ENCODE results near the gene APOL2.
A peak's percentile ranks its signal among the peaks of the same experiment; 100 is the strongest.
"Not testable (repeated sequence)": the region's sequence is repeated elsewhere in the genome, so short reads cannot be mapped to it uniquely, and the experiment has no call there.

APOL2 gene, protein sequence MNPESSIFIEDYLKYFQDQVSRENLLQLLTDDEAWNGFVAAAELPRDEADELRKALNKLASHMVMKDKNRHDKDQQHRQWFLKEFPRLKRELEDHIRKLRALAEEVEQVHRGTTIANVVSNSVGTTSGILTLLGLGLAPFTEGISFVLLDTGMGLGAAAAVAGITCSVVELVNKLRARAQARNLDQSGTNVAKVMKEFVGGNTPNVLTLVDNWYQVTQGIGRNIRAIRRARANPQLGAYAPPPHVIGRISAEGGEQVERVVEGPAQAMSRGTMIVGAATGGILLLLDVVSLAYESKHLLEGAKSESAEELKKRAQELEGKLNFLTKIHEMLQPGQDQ

DNA sequence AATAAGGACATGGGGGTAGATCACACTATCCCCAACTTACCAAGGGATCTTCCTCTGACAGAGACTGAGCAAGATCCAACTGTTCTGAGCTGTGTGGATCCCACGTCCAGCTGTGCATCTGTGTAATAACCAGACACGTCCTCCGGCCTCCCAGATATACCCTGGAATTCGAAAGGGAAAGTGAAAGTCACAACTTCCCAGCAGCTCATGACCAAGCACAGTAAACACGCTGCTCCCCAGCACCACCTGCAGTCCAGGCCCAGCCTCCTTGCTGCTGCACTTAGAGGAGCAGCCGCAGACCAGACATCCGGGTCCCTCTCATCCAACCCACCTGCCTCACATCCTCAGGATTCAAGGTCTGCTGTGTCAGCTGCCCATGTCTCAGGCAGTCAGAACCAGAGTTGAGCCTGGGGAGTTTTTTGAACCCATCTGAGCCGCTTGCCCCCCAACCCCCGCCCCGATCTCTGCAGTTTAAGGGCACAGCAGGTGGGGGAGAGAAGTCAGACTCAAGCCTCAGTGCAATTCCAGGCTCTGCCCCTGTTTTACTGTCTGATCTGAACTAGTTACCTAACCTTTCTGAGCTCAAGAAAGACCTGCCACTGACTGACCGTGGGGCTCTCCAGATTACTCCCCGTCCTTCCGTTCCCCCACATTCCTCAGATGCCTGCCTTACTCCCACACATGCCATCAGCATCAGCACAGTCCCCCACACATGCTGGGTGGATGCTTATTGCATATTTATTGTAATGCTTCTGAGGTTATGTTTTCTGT, at the start of gene APOL2:
Gene APOL2, minus strand, starts transcription at position 127 of the 771 bp plus-strand sequence. CDS start 6,365 bp downstream, outside the sequence.
- DNase-seq = peak; percentile 97

DNA sequence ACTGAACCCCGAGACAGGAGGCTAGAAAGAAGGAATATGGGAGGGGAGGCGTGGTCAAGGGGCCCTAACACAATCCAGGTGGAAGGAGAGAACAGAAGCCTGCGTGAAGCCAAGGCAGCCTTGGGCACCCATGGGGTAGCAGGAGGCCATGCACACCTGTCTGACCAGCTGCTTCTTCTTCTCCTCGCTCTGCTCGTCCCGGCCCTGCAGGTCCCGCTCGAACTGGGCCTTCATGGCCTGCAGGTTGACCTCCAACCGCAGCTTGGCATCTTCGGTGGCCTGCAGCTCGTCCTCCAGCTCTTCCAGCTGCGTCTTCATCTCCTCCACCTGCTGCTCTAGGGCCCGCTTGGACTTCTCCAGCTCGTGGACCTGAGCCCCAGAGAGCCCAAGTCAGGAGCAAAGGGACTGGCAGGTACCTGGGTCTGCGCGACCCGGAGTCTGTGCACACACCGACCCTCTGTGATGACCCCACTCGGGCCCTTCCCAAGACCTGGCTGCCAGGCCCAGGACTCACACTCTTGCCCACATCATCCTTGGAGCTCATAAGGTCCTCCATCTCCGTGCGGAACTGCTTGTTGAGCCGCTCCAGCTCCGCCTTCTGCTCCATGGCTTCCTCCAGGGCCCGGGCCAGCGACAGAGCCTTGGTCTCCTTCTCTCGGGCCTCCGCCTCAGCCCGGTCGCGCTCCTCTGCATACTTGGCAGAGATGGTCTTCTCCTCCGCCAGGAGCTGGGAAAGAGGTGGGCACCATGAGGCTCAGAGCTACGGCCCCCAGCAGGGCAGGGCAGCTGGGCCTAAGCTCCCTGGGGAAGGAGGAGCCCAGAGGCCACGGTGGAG, 49.5 kb upstream of the APOL2 start:
- no peak for DNase-seq

DNA sequence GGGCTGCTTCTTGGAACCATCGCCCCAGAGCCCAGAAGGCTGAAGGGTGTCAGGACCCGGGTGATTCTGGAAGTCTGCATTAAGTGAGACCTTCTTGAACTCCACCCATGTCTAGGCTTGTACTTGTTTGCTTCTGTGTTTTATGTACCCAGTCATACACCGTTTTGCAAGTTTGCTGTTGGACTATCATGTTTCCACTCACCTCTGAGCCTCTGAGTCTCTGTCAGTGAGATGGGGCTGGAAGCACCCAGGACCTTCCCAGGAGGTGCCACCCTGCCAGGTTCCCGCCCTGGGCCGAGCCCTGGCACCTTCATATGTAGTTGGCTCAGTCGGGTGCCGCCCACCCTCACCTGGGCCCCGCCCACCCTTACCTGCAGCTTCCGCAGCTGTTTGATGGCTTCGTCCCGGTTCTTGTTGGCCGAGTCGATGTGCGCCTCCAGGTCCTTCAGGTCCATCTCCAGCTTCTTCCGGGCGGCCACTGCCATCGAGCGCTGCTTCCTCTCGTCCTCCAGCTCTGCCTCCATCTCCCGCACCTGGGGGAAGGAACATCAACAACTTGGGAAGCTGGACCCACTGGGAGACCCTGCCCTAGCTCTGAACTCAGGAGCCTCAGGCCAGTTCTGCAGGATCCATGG, 48.7 kb upstream of the APOL2 start:
- DNase-seq = no peak

DNA sequence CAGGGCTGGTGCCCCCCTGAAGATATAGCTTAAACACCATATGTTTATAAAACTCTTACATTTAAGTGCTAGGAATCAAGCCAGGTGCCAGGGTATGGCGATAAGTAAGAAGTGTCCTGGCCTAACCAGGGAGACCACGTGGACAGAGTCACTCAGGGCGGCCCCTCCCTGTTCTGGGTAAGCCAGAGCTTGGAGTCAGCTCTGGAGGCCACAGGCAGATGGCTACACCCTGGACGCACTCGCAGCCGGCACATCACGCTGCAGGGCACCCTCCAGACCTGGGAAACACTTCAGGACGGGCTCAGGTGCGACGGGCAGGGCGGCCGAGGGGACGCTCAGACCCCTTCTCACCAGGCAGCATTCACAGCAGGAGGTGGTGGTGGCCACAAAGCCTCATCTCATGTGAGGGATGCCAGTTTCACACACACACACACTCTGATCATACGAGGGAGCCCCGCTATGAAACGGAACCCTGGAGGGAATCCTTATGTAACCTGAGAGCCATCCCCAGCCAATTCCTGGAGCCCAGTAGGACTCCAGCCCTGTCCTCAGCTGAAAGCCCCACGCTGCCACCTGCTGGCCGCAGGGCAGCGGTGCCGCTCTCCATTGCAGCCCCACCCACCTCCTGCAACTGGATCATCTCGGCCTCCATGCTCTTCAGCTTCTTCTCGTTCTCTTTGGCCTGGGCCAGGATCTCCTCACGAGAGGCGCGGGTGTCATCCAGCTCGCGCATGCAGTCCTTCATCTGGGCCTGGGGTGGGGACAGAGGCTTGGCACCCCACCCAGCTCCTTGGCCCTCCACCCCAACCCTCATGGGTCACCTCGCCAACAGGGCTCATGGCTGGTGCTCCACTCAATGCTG, 47.0 kb upstream of the APOL2 start:
- DNase-seq = peak; percentile 58

DNA sequence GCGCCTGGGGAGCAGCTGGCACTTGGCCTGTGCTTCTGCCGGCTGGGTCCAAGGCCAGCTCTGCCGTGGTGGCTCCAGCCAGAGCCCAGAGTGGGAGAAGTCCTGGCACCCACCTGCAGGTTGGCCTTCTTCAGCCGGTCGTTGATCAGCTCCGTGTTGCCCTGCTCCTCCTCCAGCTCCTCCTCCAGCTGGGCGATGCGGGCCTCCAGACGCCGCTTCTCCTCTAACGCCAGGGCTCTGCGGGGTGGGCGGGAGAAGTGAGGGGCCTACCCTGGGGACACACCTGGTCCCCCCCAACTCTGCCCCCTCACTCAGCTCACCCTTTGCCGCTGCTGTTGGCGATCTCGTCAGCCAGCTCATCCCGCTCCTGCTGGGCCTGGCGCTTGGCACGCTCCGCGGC, 46.2 kb upstream of the APOL2 start:
- no peak for DNase-seq

DNA sequence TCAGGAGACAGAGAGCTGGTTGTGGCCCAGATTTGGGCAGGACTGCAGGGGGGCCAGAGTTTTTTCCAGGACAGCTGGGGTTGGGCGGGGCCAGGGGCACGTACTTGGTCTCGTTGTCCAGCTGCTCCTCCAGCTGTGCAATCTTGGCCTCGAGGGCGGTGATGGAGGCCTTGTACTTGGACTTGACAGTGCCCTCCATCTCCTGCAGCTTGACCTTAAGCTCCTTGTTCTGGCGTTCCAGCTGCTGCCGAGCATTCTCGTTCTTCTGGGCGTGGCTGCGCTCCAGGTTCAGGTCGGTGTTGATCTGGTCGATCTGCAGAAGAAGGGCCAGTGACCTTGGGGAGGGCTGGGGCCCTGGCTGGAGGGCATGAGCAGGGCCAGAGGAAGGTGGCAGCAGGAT, 45.7 kb upstream of the APOL2 start:
- DNase-seq = no peak

DNA sequence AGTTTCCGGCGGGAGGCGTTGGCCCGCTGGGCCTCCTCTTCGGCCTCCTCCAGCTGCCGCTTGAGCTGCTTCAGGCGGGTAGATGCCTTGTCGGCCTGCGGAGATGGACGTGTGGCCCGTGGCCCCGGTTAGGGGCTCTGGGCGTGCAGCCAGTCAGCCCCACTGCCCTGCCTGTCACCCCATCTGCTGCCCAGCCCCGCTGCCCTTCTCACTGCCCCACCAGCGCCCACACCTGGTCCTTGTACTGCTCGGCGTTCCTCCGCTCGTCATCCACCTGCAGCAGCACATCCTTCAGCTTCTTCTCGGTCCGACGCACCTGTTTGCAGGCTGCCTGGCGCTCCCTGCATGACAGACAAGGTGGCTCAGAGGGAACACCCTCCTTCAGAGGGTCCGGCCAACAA, 44.8 kb upstream of the APOL2 start:
- no peak for DNase-seq

DNA sequence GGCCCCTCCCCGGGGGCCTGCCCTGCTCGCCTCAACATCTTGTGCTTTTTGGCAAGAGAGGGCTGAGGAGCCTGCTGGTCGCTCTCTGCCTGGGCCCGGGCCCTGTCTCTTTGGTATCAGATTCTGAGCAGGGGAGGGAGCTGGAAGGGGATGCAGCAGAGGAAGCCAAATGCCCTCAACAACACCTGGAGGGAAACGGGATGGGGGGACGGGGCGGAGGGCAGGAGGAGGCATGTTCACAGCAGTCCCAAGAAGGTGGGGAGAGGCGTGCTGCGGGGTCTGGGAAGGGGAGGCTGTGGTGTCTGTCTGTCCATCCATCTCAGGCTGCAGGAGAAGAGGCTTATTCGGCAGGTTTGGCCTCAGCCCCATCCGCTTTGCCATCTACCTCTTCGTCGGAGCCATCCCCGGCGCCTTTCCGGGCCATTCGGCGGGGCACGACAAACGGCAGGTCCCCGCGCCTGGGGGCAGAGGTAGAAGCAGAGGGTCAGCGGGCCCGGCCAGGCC, 43.1 kb upstream of the APOL2 start:
- DNase-seq = no peak

DNA sequence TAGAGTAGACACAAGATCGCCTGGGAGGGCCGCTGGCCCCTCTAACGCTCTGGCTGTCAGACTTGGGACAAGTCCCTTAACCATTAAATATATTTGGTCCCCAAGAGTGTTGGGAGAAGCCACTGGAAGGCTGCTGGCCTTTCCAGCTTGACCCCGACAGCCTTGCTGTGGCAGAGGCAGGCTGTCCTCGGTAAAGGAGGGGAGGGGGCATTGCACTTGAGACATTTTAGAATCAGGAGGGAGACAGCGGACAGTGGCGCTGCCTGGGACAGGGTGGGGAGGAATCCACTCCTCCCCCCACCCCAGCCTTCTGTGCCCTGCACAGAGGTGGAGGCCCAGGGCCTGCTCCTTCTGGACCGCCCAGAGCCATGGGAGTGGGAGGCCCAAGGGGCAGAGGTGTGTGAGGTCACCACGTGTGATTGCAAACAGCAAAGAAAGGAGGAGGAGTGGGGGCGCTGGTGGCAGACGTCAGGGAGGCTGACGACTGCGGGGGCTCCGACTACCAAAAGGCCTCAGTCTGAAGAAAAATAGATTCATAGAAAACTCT, 42.5 kb upstream of the APOL2 start:
- no peak for DNase-seq

DNA sequence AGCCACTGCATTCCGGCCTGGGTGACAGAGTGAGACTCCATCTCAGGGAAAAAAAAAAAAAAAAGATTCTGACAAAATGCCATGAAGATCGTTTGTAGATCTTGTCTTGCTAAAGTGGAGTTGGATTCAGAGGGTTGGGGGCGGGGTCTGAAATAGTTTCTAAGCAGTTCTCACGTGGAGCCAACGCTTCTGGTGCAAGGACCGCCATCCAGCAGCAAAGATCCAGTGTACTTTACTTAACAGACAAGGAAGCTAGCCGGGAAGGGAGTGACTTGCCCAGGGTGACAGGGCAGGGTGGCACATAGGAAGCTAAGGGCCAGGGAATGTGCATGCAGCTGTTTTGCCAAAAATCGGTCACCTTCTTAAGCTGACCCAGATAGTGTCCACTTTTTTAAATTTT, 41.1 kb upstream of the APOL2 start:
- DNase-seq = no peak

DNA sequence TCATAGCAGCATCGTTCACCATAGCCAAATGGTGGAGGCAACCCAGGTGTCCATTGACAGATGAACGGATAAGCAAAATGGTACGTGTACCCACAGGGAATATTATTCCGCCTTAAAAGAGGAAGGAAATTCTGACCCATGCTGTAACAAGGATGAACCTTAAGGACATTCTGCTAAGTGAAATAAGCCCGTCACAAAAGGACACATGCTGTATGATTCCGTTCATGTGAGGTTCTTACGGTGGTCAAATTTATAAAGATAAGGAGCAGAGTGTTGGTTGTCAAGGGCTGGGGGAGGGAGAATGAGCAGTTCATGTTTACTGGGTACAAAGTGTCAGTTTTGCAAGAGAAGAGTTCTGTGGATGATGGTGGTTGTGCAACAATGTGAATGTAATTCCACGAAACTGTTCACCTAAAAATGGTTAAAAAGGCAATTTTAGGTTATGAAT, 39.9 kb upstream of the APOL2 start:
- DNase-seq = no peak

DNA sequence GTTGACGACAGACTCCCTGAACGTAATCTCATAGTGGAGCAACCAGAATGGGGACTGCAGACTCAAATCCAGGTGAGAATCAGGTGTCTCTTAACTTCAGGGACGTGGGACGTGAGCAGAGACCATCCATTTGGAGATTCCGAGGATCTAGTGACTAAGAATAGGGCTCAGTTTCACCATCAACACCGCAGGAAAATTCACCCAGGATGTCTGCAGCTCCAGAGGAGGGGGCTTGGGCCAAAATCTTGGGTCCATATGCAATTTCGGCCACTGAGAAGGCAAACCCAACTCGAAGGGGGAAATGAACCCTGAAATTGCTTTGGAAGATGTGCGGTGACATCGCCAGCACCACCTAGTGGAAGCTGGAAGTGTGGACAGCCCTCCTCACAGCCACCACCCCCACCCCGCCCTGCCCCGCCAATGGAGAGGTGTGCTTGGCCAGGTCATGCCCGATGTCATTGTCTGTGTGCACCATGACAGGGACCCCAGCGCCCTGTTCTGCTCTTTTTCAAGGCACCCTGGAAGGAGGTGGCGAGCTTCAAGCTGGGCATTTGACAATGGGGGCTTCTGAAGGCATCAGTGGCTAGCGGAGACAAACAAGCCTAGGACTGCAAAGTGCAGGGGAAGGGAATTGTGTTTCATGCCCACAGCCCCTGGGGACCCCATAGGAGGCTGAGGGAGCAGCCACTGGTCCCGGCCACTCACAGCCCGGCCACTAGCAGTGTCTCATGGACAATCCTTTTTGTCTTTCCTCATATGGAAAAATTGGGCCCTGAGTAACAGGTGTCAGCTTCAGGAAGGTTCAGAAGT, 38.4 kb upstream of the APOL2 start:
- peak; percentile 64 for DNase-seq

DNA sequence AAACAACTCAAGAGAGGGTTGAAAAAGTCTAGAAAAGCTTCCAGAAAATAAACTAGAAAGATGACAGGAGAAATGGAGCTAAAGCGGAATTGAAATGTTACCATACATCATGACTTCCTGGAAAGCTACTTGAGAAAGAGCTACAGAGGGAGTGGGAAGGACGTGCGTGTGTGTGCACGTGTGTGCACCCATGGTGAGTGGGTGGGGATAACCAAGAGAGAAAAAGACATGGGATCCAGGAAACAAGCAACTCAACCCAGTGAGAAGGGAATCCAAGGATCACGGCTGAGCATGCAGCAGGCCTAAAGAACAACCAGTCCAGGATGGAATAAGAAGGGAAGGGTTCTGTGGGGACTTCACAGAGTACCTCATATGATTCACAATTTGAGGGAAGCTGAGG, 35.2 kb upstream of the APOL2 start:
- DNase-seq = peak; percentile 82

DNA sequence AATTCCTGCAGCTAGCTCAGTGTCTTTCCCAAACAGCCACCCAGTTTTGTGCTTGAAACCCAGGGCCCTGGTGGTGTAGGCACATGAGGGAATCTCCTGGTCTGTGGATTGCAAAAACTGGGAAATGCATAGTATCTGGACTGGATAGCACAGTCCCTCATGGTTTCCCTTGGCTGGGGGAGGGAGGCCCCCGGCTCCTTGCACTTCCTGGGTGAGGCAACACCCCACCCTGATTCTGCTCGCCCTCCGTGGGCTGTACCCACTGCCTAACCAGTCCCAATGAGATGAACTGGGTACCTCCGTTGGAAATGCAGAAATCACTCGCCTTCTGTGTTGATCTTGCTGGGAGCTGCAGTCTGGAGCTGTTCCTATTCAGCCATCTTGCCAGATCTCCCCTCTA, 32.6 kb upstream of the APOL2 start:
- peak; percentile 34 for DNase-seq

DNA sequence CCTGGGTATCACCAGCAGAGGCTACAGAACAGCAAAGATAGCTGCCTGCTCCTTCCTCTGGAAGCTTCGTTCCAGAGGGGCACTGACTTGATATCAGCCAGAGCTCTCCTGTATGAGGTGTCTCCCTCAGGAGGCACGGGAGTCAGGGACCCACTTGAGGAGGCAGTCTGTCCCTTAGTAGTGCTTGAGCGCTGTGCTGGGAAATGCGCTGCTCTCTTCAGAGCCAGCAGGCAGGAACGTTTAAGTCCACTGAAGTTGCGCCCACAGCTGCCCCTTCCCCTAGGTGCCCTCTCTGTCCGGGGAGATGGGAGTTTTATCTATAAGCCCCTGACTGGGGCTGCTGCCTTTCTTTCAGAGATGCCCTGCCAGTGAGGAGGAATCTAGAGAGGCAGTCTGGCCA, 31.9 kb upstream of the APOL2 start:
- not testable (repeated sequence) for DNase-seq

DNA sequence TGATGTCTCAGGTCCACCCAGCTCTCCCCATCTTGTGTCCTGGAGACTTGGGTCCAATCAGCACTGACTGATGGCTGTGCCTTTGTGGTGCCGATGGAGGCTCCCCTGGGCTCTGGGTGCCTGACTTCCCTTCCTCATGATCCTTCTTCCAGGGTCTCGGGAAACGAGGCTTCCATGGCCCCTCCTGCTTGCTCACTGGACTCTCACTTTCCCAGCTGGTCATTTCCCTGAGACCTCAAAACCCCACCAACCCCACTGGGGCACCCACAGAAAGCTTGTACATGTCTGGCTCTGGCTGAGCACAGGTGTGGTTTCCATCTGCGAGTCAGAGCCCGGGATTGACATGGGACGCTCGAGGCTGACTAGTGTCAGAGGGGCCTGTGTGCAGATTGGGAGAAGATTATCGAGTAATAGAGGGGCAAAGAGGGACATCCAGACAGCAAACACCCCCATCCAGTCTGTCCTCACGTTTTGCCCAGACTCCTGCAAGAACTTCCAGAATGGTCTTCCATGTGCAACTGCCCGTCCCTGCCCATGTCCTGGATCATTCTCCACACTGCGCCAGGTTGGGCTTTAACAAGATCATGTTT, 28.7 kb upstream of the APOL2 start:
- DNase-seq = no peak

DNA sequence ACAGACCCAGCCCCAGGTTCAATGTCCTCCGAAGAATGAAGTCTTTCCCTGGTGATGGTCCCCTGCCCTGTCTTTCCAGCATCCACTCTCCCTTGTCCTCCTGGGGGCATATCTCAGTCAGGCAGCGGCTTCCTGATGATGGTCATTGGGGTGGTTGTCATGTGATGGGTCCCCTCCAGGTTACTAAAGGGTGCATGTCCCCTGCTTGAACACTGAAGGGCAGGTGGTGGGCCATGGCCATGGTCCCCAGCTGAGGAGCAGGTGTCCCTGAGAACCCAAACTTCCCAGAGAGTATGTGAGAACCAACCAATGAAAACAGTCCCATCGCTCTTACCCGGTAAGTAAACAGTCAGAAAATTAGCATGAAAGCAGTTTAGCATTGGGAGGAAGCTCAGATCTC, 27.7 kb upstream of the APOL2 start:
- no peak for DNase-seq

DNA sequence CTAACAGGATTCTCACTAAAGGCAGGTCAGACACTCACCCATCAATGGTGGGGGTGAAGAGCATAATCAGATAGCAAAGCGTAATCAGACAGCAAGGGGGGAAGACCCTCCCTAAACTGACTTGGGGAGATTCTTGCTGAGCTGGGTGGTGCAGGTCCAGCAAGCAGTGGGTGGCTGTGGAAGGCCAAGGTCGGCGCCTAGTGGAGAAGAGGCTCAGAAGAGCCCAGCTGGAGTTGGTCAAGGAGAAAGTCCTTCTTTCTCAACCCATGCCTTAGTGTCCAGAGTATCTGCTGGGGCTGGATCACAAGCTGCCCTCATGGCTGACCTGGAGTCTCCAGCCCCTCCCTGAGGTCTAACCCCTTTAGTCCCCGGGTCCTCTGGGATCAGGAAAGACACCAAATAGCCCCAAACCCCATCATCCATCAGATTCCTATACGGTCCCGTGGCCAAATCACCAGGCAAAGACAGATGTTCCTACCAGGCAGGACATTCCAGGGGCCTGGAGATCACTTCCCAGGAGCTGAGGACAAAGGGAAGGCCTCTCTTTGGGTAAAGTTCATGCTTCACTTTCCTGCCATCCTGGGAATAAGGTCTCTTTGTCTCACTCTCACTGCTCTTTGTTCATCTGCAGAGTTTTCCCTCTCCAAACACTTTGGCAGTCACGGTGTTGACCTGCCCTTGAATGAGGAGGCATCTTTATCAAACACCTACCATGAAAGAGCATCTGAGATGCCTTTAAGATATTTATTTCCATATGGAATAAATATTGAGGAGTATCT, 24.7 kb upstream of the APOL2 start:
- DNase-seq = not testable (repeated sequence)

DNA sequence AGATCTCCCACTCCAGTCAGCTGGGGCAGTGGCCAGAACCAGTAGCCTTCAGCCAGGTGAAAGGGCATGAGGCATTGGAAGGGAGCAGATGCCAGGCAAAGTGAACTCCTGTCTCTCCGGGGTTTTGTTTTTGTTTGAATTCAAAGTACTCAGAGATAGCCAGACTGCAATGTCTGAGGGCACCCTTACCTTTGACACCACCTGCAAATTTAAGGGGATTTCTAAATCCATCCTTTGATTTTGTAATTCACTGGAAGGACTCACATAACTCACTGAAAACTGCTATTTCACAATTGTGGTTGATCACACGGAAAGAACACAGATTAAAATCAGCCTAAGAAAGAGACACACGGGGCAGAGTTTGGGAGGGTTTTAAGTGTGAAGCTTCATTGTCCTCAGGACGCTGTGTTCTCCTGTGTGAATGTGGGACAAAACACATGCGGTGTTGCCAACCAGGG, 23.9 kb upstream of the APOL2 start:
- not testable (repeated sequence) for DNase-seq

Measured in inflammatory macrophage treated with lipopolysaccharide for 4 hours (primary cell).